IMR-90 (cell line): ENCODE measurements around the gene DCTN5.

Experiments
- BHLHE40 ChIP-seq: fragments of 150-350 bp; IDR thresholded peaks from 2 replicates; pipeline ENCODE4 v1.6.1; 2016; ENCODE audit warnings: mild to moderate bottlenecking, low read depth, low read length
- FOS ChIP-seq: fragments of 150-350 bp; IDR thresholded peaks from 2 replicates; pipeline ENCODE4 v1.6.1; 2016; ENCODE audit warnings: low read depth, low read length
- POLR2A ChIP-seq: IDR thresholded peaks from 2 replicates; pipeline ENCODE4 v1.6.1; 2012; ENCODE audit warnings: mild to moderate bottlenecking, low read depth, low read length
- RAD21 ChIP-seq: IDR thresholded peaks from 2 replicates; pipeline ENCODE4 v1.6.1; 2012; ENCODE audit warnings: low read length, improper control_type of control experiment
- RFX5 ChIP-seq: IDR thresholded peaks from 2 replicates; pipeline ENCODE4 v1.8.0; 2012; ENCODE audit warnings: low read depth, mild to moderate bottlenecking, low read length, moderate library complexity
- USF2 ChIP-seq: fragments of 150-350 bp; IDR thresholded peaks from 2 replicates; pipeline ENCODE4 v1.6.1; 2017; ENCODE audit warnings: mild to moderate bottlenecking, antibody characterized with exemption, low read length, low read depth
- TF ChIP-seq, protein P1 (sequence below): conservative IDR thresholded peaks from 2 replicates; pipeline ENCODE4 v1.5.1; 2012; ENCODE audit warnings: mild to moderate bottlenecking, low read depth, low read length, improper control_type of control experiment

DNA sequence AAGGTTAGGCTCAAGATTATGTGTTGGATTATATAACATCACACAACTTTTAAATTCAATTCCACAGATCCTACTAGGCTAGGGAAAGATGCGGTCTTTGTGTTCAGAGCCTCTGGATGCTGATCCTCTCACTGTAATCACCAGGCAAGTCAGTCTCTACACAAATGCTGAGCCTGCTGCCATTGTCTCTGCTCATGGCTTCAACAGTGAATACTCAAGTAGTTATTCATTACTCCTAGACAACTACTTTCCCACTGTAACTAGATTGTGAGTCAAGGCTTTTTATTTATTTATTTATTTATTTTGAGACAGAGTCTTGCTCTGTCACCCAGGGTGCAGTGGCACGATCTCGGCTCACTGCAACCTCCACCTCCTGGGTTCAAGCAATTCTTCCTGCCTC lies 29.3 kb upstream of the DCTN5 start:
- TF ChIP-seq, protein P1, sequence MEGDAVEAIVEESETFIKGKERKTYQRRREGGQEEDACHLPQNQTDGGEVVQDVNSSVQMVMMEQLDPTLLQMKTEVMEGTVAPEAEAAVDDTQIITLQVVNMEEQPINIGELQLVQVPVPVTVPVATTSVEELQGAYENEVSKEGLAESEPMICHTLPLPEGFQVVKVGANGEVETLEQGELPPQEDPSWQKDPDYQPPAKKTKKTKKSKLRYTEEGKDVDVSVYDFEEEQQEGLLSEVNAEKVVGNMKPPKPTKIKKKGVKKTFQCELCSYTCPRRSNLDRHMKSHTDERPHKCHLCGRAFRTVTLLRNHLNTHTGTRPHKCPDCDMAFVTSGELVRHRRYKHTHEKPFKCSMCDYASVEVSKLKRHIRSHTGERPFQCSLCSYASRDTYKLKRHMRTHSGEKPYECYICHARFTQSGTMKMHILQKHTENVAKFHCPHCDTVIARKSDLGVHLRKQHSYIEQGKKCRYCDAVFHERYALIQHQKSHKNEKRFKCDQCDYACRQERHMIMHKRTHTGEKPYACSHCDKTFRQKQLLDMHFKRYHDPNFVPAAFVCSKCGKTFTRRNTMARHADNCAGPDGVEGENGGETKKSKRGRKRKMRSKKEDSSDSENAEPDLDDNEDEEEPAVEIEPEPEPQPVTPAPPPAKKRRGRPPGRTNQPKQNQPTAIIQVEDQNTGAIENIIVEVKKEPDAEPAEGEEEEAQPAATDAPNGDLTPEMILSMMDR = no peak
- no peak for TF ChIP-seq POLR2A
- no peak for TF ChIP-seq FOS
- TF ChIP-seq USF2 = no peak
- TF ChIP-seq RAD21 = no peak
- no peak for TF ChIP-seq RFX5
- TF ChIP-seq BHLHE40 = no peak
